ENCODE results near the gene CCR5AS.
A peak's percentile ranks its signal among the peaks of the same experiment; 100 is the strongest.

CCR5AS gene

GRCh38 chr3:46416125-46416810 is 9.4 kb upstream of the CCR5AS start:
- DNase-seq (ENCODE audit: low read depth in 1 of 2, low spot score in 1 of 2): no peak
- Histone ChIP-seq H3K4me3 (no peak overlapping the region), H3K9me3 (ENCODE audit: low read depth) (no peaks in the 10 kb centered on the region), H3K27me3 (no peaks in the 10 kb centered on the region), H3K4me1 (ENCODE audit: low read depth) (peaks cover 66% of the 10 kb centered on the region), H3K27ac (peak overlapping the region; percentile 11), H3K36me3 (no peaks in the 10 kb centered on the region)
- TF ChIP-seq CTCF (IDR thresholded peaks at IDR 0.05; ENCODE audit: low read depth, low read length): no peak

- Histone ChIP-seq H3K27ac (no peak overlapping the region), H3K36me3 (no peaks in the 10 kb centered on the region), H3K27me3 (no peaks in the 10 kb centered on the region), H3K4me3 (no peak overlapping the region), H3K9me3 (ENCODE audit: low read depth) (no peaks in the 10 kb centered on the region), H3K4me1 (ENCODE audit: low read depth) (peaks cover 73% of the 10 kb centered on the region)
- DNase-seq (ENCODE audit: low read depth in 1 of 2, low spot score in 1 of 2): no peak
- no peak for TF ChIP-seq CTCF (IDR thresholded peaks at IDR 0.05; ENCODE audit: low read depth, low read length)
These were observed 7.9 kb upstream of the CCR5AS start for GRCh38 chr3:46414739-46415138.

GRCh38 chr3:46413951-46414350 is 7.1 kb upstream of the CCR5AS start:
- no peak for DNase-seq (ENCODE audit: low read depth in 1 of 2, low spot score in 1 of 2)
- no peak for TF ChIP-seq CTCF (IDR thresholded peaks at IDR 0.05; ENCODE audit: low read depth, low read length)
- Histone ChIP-seq H3K36me3 (no peaks in the 10 kb centered on the region), H3K27me3 (no peaks in the 10 kb centered on the region), H3K4me1 (ENCODE audit: low read depth) (peaks cover 73% of the 10 kb centered on the region), H3K4me3 (no peak overlapping the region), H3K27ac (no peak overlapping the region), H3K9me3 (ENCODE audit: low read depth) (no peaks in the 10 kb centered on the region)

- H3K9me3 ChIP-seq (ENCODE audit: low read depth): no peaks in the 10 kb centered on the region
- DNase-seq (ENCODE audit: low read depth in 1 of 2, low spot score in 1 of 2): no peak
- no peaks in the 10 kb centered on the region for H3K36me3 ChIP-seq
- no peak overlapping the region for H3K4me3 ChIP-seq
- no peaks in the 10 kb centered on the region for H3K27me3 ChIP-seq
- H3K27ac ChIP-seq: no peak overlapping the region
- TF ChIP-seq CTCF (IDR thresholded peaks at IDR 0.05; ENCODE audit: low read depth, low read length): no peak
- peaks cover 76% of the 10 kb centered on the region for H3K4me1 ChIP-seq (ENCODE audit: low read depth)
These were observed 6.0 kb upstream of the CCR5AS start for GRCh38 chr3:46412786-46413298.

- no peak overlapping the region for H3K27ac ChIP-seq
- H3K36me3 ChIP-seq: no peaks in the 10 kb centered on the region
- no peak for TF ChIP-seq CTCF (IDR thresholded peaks at IDR 0.05; ENCODE audit: low read depth, low read length)
- no peaks in the 10 kb centered on the region for H3K27me3 ChIP-seq
- H3K4me3 ChIP-seq: no peak overlapping the region
- H3K9me3 ChIP-seq (ENCODE audit: low read depth): no peaks in the 10 kb centered on the region
- DNase-seq (ENCODE audit: low read depth in 1 of 2, low spot score in 1 of 2): no peak
- peaks cover 73% of the 10 kb centered on the region for H3K4me1 ChIP-seq (ENCODE audit: low read depth)
These were observed 4.4 kb upstream of the CCR5AS start for GRCh38 chr3:46411271-46411670.
